Glutamatergic neuron (in vitro differentiated cells): Measurements from ENCODE around the gene C16orf87. TPM values are rescaled to one million over a fixed set of nuclear protein-coding genes. Genes with fewer than 3 reads are reported as not detected.

Experiments used
- DNase-seq: peaks from one replicate; pipeline ENCODE4 v3.0.0; 2022
- H3K27ac Mint-ChIP-seq: one replicate; pipeline ENCODE4 v1.8.0; 2020; ENCODE audit warnings: mild to moderate bottlenecking, mixed read lengths, inconsistent platforms; ENCODE audit not compliant: unreplicated experiment
- H3K27me3 Mint-ChIP-seq: one replicate; pipeline ENCODE4 v1.8.0; 2020; ENCODE audit warnings: mild to moderate bottlenecking, moderate library complexity, mixed read lengths, inconsistent platforms; ENCODE audit not compliant: unreplicated experiment
- H3K36me3 Mint-ChIP-seq: one replicate; pipeline ENCODE4 v1.8.0; 2020; ENCODE audit warnings: mild to moderate bottlenecking, mixed read lengths, inconsistent platforms; ENCODE audit not compliant: unreplicated experiment
- H3K4me1 Mint-ChIP-seq: one replicate; pipeline ENCODE4 v1.8.0; 2020; ENCODE audit warnings: mild to moderate bottlenecking, low read depth, mixed read lengths, inconsistent platforms; ENCODE audit not compliant: unreplicated experiment
- H3K4me3 Mint-ChIP-seq: one replicate; pipeline ENCODE4 v1.8.0; 2020; ENCODE audit warnings: mild to moderate bottlenecking, mixed read lengths, inconsistent platforms; ENCODE audit not compliant: unreplicated experiment
- H3K9me3 Mint-ChIP-seq: one replicate; pipeline ENCODE4 v1.8.0; 2020; ENCODE audit warnings: mild to moderate bottlenecking, moderate library complexity, mixed read lengths, inconsistent platforms; ENCODE audit not compliant: unreplicated experiment
- total RNA-seq: library from RNA; stranded (reverse); fragmentation: NEBNext Ultra II Directional; extraction: Animal tissue kit (Norgen Biotek cat#: 25700); gene quantifications from one replicate; pipeline ENCODE4 v1.2.1, GENCODE V29; 2021; ENCODE audit not compliant: unreplicated experiment
- TF ChIP-seq, protein P1 (sequence below): fragments of 200-600 bp; sonication (generic); IDR thresholded peaks from one replicate; pipeline ENCODE4 v1.5.0; 2021; ENCODE audit not compliant: partially characterized antibody, unreplicated experiment

Gene C16orf87
- total RNA-seq, 1 donor from 2014 or later = 15.8 TPM

DNA sequence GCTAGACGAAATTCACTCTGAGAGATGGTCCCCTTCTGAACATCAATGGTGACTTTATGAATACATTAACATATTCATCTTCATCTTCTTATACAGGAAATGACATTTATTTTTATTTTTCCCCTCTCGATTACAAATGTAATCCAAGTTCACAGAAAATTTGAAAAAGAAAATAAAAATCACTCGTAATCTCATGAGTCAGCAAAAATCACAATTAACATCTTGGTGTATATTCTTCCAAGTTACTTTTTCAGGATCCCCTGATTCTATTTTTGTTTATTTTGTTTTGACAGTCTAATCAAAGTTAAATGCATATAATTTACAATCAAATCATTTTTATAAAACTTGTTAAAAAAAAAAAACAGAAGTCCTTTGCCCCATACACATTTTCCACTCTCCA is 27.6 kb downstream of the C16orf87 start:
- H3K4me3 Mint-ChIP-seq = no peak overlapping the region
- no peaks in the 10 kb centered on the region for H3K4me1 Mint-ChIP-seq
- no peak for DNase-seq
- TF ChIP-seq, protein P1, sequence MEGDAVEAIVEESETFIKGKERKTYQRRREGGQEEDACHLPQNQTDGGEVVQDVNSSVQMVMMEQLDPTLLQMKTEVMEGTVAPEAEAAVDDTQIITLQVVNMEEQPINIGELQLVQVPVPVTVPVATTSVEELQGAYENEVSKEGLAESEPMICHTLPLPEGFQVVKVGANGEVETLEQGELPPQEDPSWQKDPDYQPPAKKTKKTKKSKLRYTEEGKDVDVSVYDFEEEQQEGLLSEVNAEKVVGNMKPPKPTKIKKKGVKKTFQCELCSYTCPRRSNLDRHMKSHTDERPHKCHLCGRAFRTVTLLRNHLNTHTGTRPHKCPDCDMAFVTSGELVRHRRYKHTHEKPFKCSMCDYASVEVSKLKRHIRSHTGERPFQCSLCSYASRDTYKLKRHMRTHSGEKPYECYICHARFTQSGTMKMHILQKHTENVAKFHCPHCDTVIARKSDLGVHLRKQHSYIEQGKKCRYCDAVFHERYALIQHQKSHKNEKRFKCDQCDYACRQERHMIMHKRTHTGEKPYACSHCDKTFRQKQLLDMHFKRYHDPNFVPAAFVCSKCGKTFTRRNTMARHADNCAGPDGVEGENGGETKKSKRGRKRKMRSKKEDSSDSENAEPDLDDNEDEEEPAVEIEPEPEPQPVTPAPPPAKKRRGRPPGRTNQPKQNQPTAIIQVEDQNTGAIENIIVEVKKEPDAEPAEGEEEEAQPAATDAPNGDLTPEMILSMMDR = no peak
- no peak overlapping the region for H3K27ac Mint-ChIP-seq
- no peaks in the 10 kb centered on the region for H3K36me3 Mint-ChIP-seq
- H3K9me3 Mint-ChIP-seq = no peaks in the 10 kb centered on the region
- H3K27me3 Mint-ChIP-seq = no peaks in the 10 kb centered on the region

DNA sequence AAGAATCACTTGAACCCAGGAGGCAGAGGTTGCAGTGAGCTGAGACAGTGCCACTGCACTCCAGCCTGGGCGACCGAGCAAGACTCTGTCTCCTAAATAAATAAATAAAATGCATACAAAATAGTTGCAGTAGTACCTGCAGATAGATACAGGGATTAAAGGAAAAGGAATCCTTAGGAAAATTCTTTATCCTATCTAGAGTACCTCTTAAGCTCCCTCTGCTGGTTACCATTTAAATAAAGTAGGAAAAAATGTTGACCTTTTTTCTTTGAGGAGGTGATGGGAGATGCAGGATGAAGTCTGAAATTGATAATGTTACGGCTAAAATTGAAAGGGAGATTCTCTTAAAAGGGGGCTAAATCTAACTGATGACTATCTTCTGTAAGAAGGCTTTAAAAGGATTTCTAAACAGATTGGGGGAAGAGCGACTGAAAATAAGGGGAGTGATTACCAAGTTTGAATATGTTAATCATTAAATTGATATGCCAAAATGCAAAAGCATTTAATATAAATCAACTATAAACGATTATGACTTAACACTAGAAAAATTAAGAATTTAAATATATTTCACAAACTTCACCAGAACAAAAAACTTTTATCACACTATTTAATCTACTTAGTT is 29.4 kb downstream of the C16orf87 start:
- H3K4me3 Mint-ChIP-seq = no peak overlapping the region
- peaks cover 5% of the 10 kb centered on the region for H3K36me3 Mint-ChIP-seq
- H3K9me3 Mint-ChIP-seq = no peaks in the 10 kb centered on the region
- DNase-seq = no peak
- TF ChIP-seq, protein P1 = peak; percentile 54
- H3K4me1 Mint-ChIP-seq = no peaks in the 10 kb centered on the region
- no peak overlapping the region for H3K27ac Mint-ChIP-seq
- no peaks in the 10 kb centered on the region for H3K27me3 Mint-ChIP-seq

DNA sequence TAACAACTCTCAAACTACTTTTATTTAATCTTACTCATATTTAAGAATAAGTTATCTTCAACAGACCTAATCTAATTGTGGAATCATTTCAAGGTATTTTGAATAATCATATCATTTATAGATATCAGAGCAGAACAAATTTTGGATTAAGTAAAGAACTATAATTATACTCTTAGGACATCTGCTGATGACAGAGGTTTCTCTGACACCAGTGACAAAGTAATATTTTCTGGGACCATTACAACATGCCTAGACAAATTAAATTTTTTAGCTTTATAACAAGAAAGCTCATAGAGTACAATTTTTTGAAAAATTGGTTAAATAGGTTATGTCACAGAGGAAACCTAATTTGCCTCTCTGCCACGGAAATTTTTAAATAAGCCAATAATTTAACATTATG is 30.5 kb downstream of the C16orf87 start:
- Mint-ChIP-seq H3K27ac (no peak overlapping the region), H3K9me3 (no peaks in the 10 kb centered on the region), H3K36me3 (peaks cover 5% of the 10 kb centered on the region), H3K27me3 (no peaks in the 10 kb centered on the region), H3K4me1 (no peaks in the 10 kb centered on the region), H3K4me3 (no peak overlapping the region)
- TF ChIP-seq, protein P1 = no peak
- DNase-seq = no peak

DNA sequence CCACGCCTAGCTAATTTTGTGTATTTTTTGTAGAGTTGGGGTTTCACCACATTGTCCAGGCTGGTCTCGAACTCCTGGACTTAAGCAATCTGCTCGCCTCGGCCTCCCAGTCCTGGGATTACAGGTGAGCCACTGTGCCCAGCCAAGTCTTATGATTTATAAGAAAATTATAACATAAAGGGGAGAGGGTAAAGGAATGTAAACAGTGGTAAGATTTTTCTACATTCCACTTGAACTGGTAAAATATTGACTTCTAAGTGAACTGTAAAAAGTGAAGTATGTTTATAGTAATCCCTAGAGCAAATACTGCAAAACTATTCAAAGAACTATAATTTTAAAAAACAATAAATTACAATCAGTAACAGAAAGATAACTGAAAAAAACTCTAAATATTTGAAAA is 33.5 kb downstream of the C16orf87 start:
- DNase-seq = no peak
- TF ChIP-seq, protein P1 = no peak
- H3K27ac Mint-ChIP-seq = no peak overlapping the region
- no peaks in the 10 kb centered on the region for H3K4me1 Mint-ChIP-seq
- peaks cover 8% of the 10 kb centered on the region for H3K9me3 Mint-ChIP-seq
- H3K4me3 Mint-ChIP-seq = no peak overlapping the region
- H3K27me3 Mint-ChIP-seq = no peaks in the 10 kb centered on the region
- peaks cover 15% of the 10 kb centered on the region for H3K36me3 Mint-ChIP-seq

DNA sequence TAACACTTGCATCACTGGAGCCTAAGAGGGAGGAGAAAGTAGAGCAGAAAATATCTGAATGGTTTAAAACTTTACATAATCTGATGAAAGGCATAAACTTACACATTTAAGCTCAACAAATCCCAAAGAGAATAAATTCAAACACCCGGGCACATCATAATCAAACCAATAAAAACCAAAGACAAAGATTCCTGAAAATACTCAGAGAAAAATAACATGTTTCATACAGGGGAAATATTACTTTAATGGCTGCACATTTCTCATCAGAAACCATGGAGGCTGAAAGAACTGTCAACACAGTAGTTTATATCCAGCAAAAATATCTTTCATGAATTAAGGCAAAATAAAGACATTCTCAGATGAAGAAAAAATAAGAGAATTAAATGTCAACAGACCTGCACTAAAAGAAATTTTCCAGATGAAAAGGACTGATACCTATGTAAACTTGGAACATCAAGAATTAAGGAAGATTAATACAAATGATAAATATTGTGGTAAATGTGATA is 34.2 kb downstream of the C16orf87 start:
- Mint-ChIP-seq H3K4me3 (no peak overlapping the region), H3K4me1 (no peaks in the 10 kb centered on the region), H3K27ac (no peak overlapping the region), H3K27me3 (no peaks in the 10 kb centered on the region), H3K9me3 (peaks cover 10% of the 10 kb centered on the region), H3K36me3 (peaks cover 15% of the 10 kb centered on the region)
- TF ChIP-seq, protein P1 = no peak
- no peak for DNase-seq
